Sigmoid colon (tissue), 4 donors: ENCODE data around the gene TANK.

Source experiments
- POLR2A ChIP-seq, 2 donors: fragments of 450-650 bp; IDR thresholded peaks; one replicate each; pipeline ENCODE4 v1.6.1; 2016; ENCODE audit warnings: antibody characterized with exemption in 2 of 2, mild to moderate bottlenecking in 2 of 2, moderate library complexity in 2 of 2
- POLR2AphosphoS5 ChIP-seq, 4 donors: sonication (generic); formaldehyde crosslinking; IDR thresholded peaks; one replicate each; pipeline ENCODE4 v1.6.1; 2017; ENCODE audit warnings: antibody characterized with exemption in 4 of 4
- TF ChIP-seq, protein P1 (sequence below), 4 experiments: fragments of 450-650 bp in 3 of 4; fragments of 200-600 bp in 1 of 4; IDR thresholded peaks; one replicate each; pipeline ENCODE4 v1.5.1; 2016 to 2019; ENCODE audit warnings: antibody characterized with exemption in 4 of 4, mild to moderate bottlenecking in 3 of 4, moderate library complexity in 2 of 4

DNA sequence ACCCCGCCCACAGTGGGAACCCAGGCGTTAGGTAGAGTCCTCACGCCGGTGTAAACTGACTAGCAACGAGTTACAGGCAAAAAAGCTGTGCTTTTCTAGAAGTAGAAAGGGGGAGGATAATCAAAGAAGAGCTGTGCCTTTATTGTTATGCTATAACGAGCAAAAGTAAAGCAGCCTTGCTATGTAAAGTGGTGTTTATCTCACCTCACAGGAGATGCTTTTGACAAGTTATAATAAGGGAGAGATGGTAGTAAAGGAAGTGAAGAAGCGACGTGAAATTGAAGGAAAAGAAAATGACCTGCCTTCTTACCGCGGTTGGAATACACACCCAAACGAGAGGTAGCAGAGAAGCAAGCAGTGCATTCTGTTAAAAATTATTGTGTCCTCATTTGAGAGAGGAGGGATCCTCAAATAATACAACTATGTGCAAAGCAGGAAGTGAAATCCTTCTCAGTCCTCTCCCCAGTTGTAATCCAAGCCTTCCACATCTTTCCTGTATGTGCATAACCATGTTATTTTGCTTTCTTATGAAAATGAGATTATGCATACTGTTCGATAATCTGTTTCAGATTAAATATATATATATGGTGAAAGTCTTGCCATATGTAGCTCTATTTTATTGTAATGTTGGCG, 962 bp downstream of the TANK start:
- TF ChIP-seq, protein P1, sequence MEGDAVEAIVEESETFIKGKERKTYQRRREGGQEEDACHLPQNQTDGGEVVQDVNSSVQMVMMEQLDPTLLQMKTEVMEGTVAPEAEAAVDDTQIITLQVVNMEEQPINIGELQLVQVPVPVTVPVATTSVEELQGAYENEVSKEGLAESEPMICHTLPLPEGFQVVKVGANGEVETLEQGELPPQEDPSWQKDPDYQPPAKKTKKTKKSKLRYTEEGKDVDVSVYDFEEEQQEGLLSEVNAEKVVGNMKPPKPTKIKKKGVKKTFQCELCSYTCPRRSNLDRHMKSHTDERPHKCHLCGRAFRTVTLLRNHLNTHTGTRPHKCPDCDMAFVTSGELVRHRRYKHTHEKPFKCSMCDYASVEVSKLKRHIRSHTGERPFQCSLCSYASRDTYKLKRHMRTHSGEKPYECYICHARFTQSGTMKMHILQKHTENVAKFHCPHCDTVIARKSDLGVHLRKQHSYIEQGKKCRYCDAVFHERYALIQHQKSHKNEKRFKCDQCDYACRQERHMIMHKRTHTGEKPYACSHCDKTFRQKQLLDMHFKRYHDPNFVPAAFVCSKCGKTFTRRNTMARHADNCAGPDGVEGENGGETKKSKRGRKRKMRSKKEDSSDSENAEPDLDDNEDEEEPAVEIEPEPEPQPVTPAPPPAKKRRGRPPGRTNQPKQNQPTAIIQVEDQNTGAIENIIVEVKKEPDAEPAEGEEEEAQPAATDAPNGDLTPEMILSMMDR (IDR thresholded peaks at IDR 0.05) = no peak
- TF ChIP-seq POLR2A (IDR thresholded peaks at IDR 0.05) (no peak), POLR2AphosphoS5 (IDR thresholded peaks at IDR 0.05) (no peak)
